ENCODE measurements around the gene CPNE5. TPM values are rescaled to one million over a fixed set of nuclear protein-coding genes. Genes with fewer than 3 reads are reported as not detected.

CPNE5 gene
- total and polyA plus RNA-seq, 9 of the 15 experiments (the other 6 are each of a cell fraction or from before 2014, with no cell fraction given): 0.14 to 1.0 (median 0.46) TPM; not detected in 2

DNA sequence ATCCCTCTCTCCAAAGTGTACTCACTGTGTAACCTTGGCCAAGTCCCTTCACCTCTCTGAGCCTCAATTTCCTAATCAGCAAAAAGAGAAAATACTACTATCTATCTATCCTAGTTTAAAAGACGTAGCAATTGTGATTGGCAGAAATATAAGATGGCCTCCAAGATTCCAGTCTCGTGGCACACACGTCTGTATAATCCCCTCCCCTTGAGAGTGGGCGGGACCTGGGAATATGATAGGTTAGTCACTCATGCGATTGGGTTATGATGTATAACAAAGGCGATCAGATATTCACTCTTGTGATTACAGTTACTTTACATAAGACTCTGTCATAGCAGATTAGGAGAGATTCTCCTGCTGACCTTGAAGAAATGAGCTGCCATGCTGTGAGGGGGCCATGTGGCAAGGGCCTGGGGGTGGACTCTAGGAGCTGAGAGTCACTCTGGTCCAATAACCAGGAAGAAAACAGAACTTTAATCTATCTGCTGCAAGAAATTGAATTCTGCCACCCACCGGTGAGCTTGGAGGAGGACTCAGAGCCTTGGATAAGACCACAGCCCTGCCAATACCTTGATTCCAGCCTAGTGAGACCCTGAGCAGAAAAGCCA, 6.0 kb downstream of the CPNE5 start:
- Histone ChIP-seq H3K79me2 (ENCODE audit: control insufficient read depth, insufficient read depth, low read length) (no peaks in the 10 kb centered on the region), H4K20me1 (replicated peaks; ENCODE audit: control insufficient read depth, insufficient read depth, low read length) (no peaks in the 10 kb centered on the region), H3K4me2 (ENCODE audit: insufficient read depth, low read length) (no peak overlapping the region), H3K4me3 (no peak overlapping the region), H3K27me3 (ENCODE audit: control insufficient read depth in 2 of 2, insufficient read depth in 2 of 2, low read length in 2 of 2) (no peaks in the 10 kb centered on the region; a peak in 1 of 5 replicates), H3K9me1 (ENCODE audit: control insufficient read depth, insufficient read depth, low read length) (no peaks in the 10 kb centered on the region), H3K9ac (ENCODE audit: insufficient read depth in 1 of 2, low read depth in 2 of 2, low read length in 2 of 2) (no peak overlapping the region), H3K36me3 (ENCODE audit: control insufficient read depth, insufficient read depth, low read length) (no peaks in the 10 kb centered on the region), H3K27ac (ENCODE audit: extremely low read depth, low read depth, low read length) (no peak overlapping the region), H2AFZ (ENCODE audit: low read depth, low read length) (no peak overlapping the region), H3K4me1 (replicated peaks in 1 of 2; ENCODE audit: control insufficient read depth in 2 of 2, insufficient read depth in 2 of 2, low read length in 2 of 2) (peaks cover under 1 to 10% of the 10 kb centered on the region in 2 experiments; a peak in 3 of 5 replicates), H3K9me3 (replicated peaks; ENCODE audit: control insufficient read depth, insufficient read depth, low read depth, low read length) (no peaks in the 10 kb centered on the region; the same call in 1 of the 2 replicates)
- CTCF ChIA-PET (ENCODE audit: low intra/inter-chr PET ratio): no interaction called here
- no peak for FAIRE-seq
- POLR2A ChIA-PET: interaction anchor here (0.5 to 1.9 kb wide), 2 partner anchors 18 to 928 kb away, joined by 3 to 4 read pairs; no protein-coding TSS in a partner anchor
- WGBS (ENCODE audit: insufficient coverage, low coverage, missing lambda C conversion rate): 62% methylated on average over 7 of the region's 7 CpGs
- no peak for DNase-seq (ENCODE audit: extremely low read depth in 1 of 4, low spot score in 3 of 4)
- intact Hi-C loops (cut with micrococcal nuclease) (no loop called here), in situ Hi-C loops (cut with MboI) (no loop called here)
- BruUV-seq (replicated peaks): no TSS peak
- ATAC-seq: no peak
- TF ChIP-seq, protein P1, sequence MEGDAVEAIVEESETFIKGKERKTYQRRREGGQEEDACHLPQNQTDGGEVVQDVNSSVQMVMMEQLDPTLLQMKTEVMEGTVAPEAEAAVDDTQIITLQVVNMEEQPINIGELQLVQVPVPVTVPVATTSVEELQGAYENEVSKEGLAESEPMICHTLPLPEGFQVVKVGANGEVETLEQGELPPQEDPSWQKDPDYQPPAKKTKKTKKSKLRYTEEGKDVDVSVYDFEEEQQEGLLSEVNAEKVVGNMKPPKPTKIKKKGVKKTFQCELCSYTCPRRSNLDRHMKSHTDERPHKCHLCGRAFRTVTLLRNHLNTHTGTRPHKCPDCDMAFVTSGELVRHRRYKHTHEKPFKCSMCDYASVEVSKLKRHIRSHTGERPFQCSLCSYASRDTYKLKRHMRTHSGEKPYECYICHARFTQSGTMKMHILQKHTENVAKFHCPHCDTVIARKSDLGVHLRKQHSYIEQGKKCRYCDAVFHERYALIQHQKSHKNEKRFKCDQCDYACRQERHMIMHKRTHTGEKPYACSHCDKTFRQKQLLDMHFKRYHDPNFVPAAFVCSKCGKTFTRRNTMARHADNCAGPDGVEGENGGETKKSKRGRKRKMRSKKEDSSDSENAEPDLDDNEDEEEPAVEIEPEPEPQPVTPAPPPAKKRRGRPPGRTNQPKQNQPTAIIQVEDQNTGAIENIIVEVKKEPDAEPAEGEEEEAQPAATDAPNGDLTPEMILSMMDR (IDR thresholded peaks at IDR 0.05 in 2 of 3, conservative IDR thresholded peaks at IDR 0.05 in 1 of 3; ENCODE audit: insufficient read depth in 2 of 3, low read depth in 1 of 3, low read length in 3 of 3): peak in 1 of 3 experiments; percentile 7; a peak in 1 of 6 replicates
- TF ChIP-seq BRD4 (IDR thresholded peaks at IDR 0.05) (peak; percentile 77; the same call in 1 of the 2 replicates), CBX3 (IDR thresholded peaks at IDR 0.05; ENCODE audit: borderline replicate concordance in 1 of 2, low read length in 2 of 2) (peak in 1 of 2 experiments; percentile 14; a peak in 1 of 3 replicates), MCM2 (IDR thresholded peaks at IDR 0.05; ENCODE audit: low read depth) (no peak), CBX8 (IDR thresholded peaks at IDR 0.05; ENCODE audit: borderline replicate concordance, extremely low read depth, low read depth, low read length, poor library complexity, severe bottlenecking) (no peak), RBM25 (IDR thresholded peaks at IDR 0.05; ENCODE audit: low read depth, low read length, severe bottlenecking) (peak; percentile 67)
- TF ChIP-seq, protein P2, sequence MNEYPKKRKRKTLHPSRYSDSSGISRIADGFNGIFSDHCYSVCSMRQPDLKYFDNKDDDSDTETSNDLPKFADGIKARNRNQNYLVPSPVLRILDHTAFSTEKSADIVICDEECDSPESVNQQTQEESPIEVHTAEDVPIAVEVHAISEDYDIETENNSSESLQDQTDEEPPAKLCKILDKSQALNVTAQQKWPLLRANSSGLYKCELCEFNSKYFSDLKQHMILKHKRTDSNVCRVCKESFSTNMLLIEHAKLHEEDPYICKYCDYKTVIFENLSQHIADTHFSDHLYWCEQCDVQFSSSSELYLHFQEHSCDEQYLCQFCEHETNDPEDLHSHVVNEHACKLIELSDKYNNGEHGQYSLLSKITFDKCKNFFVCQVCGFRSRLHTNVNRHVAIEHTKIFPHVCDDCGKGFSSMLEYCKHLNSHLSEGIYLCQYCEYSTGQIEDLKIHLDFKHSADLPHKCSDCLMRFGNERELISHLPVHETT (CRISPR knock-in tag; conservative IDR thresholded peaks at IDR 0.05 in 1 of 2, IDR thresholded peaks at IDR 0.05 in 1 of 2): no peak
